NOMO-1 treated with DMSO at 0.1 percent for 48 hours (cell line): ENCODE data around the gene FAM20C.

Experiments
- DNase-seq: peaks from one replicate; lab custom pipeline; 2025; ENCODE audit not compliant: unreplicated experiment; lab: John Stamatoyannopoulos, UW

FAM20C gene

DNA sequence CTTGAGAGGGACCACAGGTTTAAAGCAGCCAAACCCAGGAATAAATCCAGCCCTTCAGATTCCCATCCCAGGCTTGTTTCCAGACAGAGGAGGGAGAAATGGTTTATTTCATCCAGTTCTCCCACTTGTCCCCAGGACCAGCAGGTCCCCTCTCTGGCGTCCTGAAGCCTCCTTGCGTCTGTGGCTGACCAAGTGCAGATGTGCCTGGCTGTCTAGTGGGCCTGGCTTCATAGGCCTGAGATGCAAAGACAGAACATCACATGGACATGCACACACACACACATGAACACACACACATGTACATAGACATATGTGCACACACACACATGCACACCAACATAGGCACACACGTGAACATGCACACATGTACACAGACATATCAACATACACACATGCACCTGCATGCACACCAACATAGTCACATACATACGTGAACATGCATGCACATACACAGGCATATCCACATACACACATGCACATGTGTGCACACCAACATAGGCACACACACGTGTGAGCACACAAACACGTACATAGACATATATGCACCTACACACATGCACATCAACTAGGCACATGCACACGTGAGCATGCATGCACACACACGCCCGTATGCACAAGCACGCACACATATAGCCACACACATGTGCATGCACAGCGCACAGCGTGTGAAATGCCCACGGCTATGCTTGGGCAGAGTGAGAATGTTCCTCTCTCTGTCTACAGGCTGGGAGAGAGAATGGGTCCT lies 108.3 kb downstream of the FAM20C start:
- no peak for DNase-seq

DNA sequence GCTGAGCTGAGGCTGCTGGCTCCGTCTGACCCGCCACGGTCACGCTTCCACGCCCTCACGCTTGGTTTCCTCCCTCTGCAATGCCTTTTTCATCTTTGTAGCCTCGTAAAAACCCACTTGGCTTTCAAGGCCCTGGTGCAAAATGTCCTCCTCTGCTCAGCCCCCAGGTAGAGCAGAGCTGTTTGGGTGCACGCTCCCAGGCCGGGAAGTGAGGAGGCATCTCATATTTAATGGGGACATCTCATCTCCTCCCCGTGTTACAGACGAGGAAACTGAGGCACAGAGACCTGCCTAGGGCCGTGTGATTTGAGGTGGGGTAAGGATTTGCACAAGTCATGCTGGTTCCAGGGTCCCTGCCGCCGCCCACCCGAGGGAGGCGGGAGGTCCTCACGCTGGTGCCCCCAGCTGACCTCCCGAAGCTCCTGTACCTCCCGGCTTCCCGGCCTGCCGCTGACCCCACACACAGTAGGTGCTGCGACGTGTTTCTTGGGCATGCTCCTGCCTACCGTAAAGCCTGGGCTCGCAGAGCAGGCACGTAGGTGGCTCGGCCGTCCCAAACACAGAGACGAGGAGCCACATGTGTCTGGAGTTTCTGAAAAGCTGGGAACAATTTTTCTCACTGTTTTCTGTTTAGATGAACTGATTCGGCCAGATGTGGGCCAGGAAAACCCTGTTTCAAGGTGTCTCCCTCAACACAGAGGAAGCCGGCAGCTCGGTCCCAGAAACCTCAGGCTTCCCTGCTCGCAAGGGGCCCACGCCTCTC lies 109.1 kb downstream of the FAM20C start:
- DNase-seq, result no peak

DNA sequence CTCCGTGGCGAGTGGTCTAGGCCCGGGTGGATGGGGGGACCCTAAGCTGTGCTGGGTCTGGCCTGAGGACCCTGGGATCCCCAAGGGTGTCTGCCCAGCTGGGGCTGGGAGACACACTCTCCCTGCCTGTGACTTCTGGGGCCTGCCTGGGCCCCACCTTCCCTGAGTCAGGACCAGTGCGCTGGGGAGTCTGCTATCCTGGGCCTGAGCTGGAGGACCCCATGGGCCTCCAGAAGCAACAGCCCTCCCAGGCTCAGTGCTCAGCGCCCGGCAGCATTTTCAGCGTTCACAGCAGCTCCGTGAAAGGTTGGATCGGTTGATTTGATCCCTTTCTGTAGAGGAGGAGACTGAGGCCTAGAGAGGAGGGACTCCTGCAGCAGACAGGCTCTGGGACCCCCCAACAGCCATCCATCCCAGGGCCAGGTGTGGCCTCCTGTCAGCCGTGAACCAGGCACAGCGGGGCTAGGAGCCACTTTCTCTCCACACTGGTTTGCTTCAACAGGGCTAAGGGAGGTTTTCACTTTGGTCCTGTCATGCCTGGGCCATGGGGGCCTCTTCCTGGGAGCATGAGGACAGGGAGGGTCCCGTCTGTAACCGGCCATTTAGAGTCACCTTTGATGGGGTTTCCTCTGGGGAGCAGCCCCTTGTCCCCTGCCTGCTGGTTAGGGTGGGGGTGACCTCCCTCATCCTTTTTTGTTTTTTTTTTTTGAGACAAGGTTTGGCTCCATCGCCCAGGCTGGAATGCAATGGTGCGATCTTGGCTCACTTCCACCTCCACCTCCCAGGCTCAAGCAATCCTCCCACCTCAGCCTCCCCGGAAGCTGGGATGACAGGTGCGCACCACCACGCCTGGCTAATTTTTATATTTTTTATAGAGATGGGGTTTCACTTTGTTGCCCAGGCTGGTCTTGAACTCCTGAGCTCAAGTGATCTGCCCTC lies 110.0 kb downstream of the FAM20C start:
- DNase-seq, result no peak

DNA sequence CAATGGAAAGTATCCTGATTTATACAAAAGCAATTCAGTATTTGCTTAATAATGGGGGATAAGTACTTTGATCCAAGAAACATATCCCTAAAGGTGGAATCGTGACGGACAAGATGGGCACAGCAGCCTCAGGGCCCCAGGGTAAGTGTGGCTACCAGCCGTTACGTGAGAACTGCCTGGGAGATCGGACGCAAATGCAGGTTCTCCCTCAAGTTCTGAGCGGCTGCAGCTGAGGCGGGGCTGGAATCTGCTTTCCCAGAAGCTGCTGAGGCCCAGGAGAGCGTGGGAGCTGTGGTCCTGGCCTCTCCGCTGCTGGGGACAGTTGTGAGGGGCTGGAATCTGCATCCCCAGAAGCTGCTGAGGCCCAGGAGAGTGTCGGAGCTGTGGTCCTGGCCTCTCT lies 111.1 kb downstream of the FAM20C start:
- DNase-seq, result no peak

DNA sequence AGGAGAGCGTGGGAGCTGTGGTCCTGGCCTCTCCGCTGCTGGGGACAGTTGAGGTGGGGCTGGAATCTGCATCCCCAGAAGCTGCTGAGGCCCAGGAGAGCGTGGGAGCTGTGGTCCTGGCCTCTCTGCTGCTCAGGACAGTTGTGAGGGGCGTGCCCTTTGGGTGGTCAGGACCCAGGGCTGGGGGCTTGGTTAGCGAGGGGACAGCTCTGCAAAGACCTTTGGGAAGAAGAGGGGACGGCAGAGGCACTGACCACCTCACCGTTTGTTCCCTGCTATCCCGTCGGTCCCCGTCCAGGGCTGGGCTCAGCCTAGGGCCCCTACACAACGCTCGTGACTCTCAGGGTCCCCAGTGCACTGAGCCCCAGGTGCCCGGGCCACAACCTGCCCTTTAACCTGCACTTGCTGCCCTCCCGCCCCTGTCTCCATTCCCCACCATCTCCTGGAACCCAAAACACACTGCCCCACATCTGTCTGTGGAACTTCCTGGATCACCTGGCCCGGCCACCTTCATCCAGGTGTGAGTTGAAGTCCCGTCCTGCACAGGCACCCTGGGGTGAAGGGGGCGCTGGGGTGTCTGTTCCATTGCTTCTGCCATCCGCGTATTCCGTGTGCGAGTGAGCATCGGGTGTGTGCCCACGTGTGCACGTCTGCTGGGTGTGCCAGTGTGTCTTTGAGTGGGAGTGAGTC lies 111.7 kb downstream of the FAM20C start:
- DNase-seq, result no peak

DNA sequence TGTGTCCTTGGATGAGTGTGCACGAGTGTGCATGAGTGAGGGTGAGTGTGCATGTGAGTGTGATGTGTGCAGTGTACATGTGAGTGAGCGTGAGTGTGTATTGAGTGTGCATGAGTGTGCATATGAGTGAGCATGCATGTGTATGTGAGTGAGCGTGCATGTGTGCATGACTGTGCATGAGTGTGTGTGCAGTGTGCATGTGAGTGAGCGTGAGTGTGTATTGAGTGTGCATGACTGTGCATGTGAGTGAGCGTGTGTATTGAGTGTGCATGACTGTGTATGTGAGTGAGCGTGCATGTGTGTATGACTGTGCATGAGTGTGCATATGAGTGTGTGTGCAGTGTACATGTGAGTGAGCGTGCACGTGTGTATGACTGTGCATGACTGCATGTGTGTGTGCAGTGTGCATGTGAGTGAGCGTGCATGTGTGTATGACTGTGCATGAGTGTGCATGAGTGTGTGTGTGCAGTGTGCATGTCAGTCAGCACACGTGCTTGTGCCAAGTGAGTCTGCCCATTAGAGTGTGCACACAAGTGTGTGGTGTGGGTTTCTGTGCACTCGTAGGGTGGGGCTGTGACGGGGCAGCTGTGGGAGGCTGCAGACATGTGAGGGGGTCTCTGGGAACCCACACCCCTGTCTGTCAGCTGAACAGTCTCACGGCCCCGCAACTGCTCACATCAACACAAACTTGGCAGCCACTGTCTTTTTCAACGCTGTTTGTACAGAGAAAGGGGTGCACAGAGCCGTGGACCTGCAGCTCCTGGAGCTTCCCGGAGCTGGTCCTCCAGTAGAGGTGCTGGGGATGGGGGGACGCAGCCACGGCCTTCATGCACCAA lies 112.4 kb downstream of the FAM20C start:
- DNase-seq, result no peak

DNA sequence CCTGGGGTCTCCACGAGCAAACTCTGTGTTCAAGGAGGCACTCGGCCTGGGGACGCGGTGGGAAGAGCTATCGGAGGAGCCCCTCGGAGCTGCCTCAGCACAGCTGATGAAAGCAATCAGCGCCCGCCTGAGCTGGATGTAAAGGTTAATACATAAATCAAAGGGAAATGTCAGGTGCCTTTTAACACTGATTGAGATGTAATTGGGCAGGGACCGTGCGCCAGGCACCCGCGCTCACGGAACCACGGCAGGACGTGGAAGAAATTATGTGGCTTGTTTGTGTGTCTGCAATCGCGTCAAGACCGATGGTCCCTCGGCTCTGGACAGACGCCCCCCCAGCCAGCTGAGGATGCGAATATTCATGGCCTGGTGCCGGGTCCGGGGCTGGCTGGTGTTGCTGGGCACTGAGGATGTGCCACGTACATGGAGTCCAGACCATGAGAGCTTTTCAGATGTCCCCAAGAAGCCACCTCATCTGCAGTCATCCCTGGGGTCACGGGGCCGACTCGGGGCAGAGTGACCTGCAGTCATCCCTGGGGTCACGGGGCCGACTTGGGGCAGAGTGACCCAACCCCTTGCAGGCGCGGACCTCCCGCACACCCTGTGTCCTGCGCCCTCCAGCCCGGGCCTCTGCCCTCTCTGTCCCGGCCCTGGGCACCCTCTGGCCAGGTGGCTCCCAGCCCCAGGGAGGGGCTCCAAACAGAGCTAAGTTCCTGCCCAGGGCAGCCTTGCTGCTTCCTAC lies 113.2 kb downstream of the FAM20C start:
- no peak for DNase-seq

DNA sequence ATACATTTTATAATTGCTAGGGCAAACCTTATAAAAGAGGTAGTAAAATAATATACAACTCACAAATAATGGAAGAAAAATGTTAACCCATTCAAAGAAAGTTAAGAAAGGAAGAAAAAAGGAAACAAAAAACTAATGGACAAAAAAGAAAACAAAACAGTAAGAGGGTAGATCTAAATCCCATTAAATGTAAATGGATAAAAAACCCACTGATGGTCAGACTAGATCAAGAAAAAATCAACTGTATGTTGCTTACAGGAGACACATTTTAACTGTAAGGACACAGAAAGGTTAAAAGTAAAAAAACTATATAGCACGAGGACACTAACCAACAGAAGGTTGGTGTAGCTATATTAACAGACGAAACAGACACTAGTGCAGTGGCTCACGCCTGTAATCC lies 115.6 kb downstream of the FAM20C start:
- DNase-seq, result no peak

DNA sequence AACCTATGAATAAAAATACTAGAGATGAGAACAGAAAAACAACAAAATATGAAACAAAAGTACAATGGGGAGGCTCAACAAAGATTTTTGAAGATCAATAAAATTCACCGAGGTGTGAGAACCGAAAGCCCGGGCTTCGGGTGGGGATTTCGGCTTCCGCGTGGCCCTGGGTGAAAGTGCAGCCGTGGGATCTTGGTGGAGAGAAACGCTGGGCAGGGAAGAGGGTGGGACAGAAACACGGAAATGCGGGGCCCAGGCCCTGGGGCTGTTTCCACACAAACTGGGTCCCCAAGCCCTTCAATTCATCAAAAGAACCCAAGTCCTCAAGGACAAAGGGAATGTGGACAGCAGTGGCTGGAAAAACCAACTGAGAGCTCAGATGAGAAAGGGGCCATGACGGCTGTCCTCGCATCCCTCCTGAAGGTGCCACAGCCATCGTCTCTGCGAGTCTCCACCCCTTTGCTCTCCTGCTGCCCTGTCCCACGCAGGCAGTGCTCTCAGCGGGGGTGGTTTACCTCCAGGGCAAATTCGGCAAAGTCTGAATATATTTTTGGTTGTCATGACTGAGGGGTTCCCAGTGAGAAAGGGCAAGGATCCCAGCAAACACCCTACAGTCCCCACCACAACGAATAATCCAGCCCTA lies 117.3 kb downstream of the FAM20C start:
- DNase-seq, result no peak
